ENCODE measurements around the gene TMC3. TPM values are rescaled to one million over a fixed set of nuclear protein-coding genes. Genes with fewer than 3 reads are reported as not detected.

TMC3 gene
- total and polyA plus RNA-seq, 9 of the 15 experiments (the other 6 are each of a cell fraction or from before 2014, with no cell fraction given), result 0.01 to 0.14 TPM; not detected in 7

GRCh38 chr15:81323944-81324881 is 49.8 kb downstream of the TMC3 start, which contains the start of gene STARD5 (continued):
- TF ChIP-seq TFAP4 (CRISPR knock-in tag; IDR thresholded peaks at IDR 0.05; ENCODE audit: borderline replicate concordance) (peak; percentile 63; the same call in 1 of the 2 replicates), ETS1 (conservative IDR thresholded peaks at IDR 0.05; ENCODE audit: control insufficient read depth, low read depth, low read length) (0 out of 2 replicates have a peak, but pooled peaks have one; percentile 35), TBL1XR1 (IDR thresholded peaks at IDR 0.05; ENCODE audit: low read length in 2 of 2) (no peak), FIP1L1 (IDR thresholded peaks at IDR 0.05; ENCODE audit: low read depth, low read length, poor library complexity, severe bottlenecking) (peak; percentile 75), L3MBTL2 (IDR thresholded peaks at IDR 0.05) (peak; percentile 83), TEAD4 (IDR thresholded peaks at IDR 0.05; ENCODE audit: low read length) (no peak), TEAD4 (CRISPR knock-in tag; IDR thresholded peaks at IDR 0.05; ENCODE audit: borderline replicate concordance) (no peak), RFX1 (IDR thresholded peaks at IDR 0.05) (no peak), NEUROD1 (IDR thresholded peaks at IDR 0.05; ENCODE audit: borderline replicate concordance, low read depth, low read length, partially characterized antibody) (no peak), FOS (IDR thresholded peaks at IDR 0.05; ENCODE audit: extremely low read depth, insufficient read length) (peak; percentile 44), ZNF436 (CRISPR knock-in tag; IDR thresholded peaks at IDR 0.05) (no peak), ZNF143 (CRISPR knock-in tag; IDR thresholded peaks at IDR 0.05) (no peak), RFX5 (IDR thresholded peaks at IDR 0.05; ENCODE audit: low read depth, low read length) (no peak), CREM (IDR thresholded peaks at IDR 0.05; ENCODE audit: low read depth) (peak; percentile 65), PHB (CRISPR knock-in tag; IDR thresholded peaks at IDR 0.05) (no peak), PHF8 (IDR thresholded peaks at IDR 0.05; ENCODE audit: borderline replicate concordance, low read length) (peak; percentile 80; the same call in 1 of the 2 replicates), ZNF165 (CRISPR knock-in tag; IDR thresholded peaks at IDR 0.05; ENCODE audit: borderline replicate concordance) (no peak), SMARCA5 (IDR thresholded peaks at IDR 0.05) (no peak), ZNF696 (CRISPR knock-in tag; conservative IDR thresholded peaks at IDR 0.05) (no peak), HDAC2 (IDR thresholded peaks at IDR 0.05) (0 out of 2 replicates have a peak, but pooled peaks have one; percentile 12), KDM5B (IDR thresholded peaks at IDR 0.05; ENCODE audit: insufficient replicate concordance, low read depth, low read length) (peak; percentile 86), MCM5 (IDR thresholded peaks at IDR 0.05; ENCODE audit: low read depth) (no peak), TFE3 (CRISPR knock-in tag; IDR thresholded peaks at IDR 0.05) (no peak), ZKSCAN8 (CRISPR knock-in tag; IDR thresholded peaks at IDR 0.05) (no peak), MED1 (CRISPR knock-in tag; IDR thresholded peaks at IDR 0.05; ENCODE audit: borderline replicate concordance) (no peak), PYGO2 (tag; IDR thresholded peaks at IDR 0.05) (no peak), BCL6 (CRISPR knock-in tag; IDR thresholded peaks at IDR 0.05) (no peak)
